Mammary epithelial cell (primary cell): ENCODE measurements around the gene RNMT.

Experiments
- CTCF ChIP-seq, 2 donors: IDR thresholded peaks in 1 of 2; conservative IDR thresholded peaks in 1 of 2; 2 replicates each; pipeline ENCODE4 v1.5.1; 2011 to 2012; ENCODE audit warnings: inconsistent platforms in 2 of 2, low read length in 2 of 2, mild to moderate bottlenecking in 2 of 2, control low read depth in 1 of 2, low read depth in 1 of 2; ENCODE audit not compliant: insufficient read depth in 1 of 2; ENCODE audit errors: extremely low read depth in 1 of 2
- EZH2 ChIP-seq: IDR thresholded peaks from 2 replicates; pipeline ENCODE4 v1.6.1; 2012; ENCODE audit warnings: low read length, inconsistent platforms, borderline replicate concordance

GRCh38 chr18:13712400-13713131 lies 13.9 kb upstream of the RNMT start:
- TF ChIP-seq CTCF (conservative IDR thresholded peaks at IDR 0.05 in 1 of 2, IDR thresholded peaks at IDR 0.05 in 1 of 2; ENCODE audit: extremely low read depth in 1 of 2, insufficient read depth in 1 of 2, low read depth in 1 of 2, low read length in 2 of 2) (no peak), EZH2 (no peak)
